NCI-H2081 (cell line): Measurements from ENCODE around the gene OR52E1.
"Not testable (repeated sequence)": the region's sequence is repeated elsewhere in the genome, so short reads cannot be mapped to it uniquely, and the experiment has no call there.

Experiments
- DNase-seq, 2 experiments: peaks; one replicate each; lab custom pipeline; 2025; lab: John Stamatoyannopoulos, UW

The OR52E1 gene

GRCh38 chr11:5069272-5069671, at the start of gene OR52E1:
Gene OR52E1, plus strand, starts transcription at chr11:5069572.
- DNase-seq = no peak

DNA sequence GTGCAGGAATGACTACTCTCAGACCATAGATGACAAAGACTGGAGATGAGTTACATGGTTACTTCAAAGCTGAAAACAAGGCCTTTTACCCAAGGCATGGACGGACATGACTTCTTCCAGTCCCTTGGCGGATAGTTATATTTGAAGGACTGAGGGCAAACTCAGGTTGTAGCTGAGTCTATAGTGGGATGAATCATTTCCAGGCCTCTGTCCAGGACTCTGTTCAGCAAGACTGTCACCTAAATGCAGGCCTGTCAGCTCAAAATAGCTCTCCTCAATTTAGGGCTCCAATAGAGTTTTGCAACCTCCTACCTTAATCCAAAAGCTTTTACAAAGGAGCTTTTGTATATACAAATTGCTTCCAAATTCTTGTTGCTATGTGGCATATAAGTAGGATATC, 47.4 kb upstream of the OR52E1 start:
- no peak for DNase-seq

DNA sequence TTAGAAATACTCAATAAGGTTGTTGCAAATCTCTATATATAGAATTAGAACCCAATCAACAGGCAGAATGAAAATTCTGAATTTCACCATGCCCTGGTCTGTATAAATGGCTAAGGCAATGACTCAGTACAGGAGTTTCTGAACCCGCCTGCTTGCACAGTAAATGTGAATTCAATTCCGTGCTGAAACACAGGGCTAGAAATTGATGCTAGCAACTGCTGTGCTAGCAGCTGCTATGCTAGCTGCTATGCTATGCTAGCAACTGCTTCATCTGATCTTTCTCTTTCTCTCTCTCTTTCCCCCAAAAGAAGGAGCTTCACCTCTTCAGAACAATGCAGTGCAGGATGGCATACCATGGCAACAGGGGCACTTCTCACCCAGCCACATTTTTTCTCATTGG, 32.7 kb upstream of the OR52E1 start:
- DNase-seq = no peak

GRCh38 chr11:5037926-5038325, 31.4 kb upstream of the OR52E1 start:
- no peak for DNase-seq

DNA sequence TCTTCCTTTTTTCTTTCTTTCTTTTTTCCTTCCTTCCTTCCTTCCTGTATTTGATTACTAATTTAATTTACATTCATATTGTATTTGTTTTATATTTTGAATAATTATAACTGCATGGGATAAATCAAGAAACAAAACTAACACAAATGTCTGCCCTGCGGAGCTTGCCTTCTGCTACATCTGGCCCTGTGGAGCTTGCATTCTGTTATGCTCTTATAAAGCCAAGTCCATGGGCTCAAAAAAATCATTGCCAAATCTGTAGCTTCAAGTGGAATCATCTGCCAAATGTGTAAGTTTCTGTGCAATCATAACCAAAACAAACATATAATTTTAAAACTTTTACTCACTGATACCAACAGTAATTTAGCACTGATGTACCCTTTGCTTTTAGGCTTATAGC, 31.0 kb upstream of the OR52E1 start:
- DNase-seq = no peak

- DNase-seq = no peak
These were observed 28.5 kb upstream of the OR52E1 start for GRCh38 chr11:5040876-5041275.

DNA sequence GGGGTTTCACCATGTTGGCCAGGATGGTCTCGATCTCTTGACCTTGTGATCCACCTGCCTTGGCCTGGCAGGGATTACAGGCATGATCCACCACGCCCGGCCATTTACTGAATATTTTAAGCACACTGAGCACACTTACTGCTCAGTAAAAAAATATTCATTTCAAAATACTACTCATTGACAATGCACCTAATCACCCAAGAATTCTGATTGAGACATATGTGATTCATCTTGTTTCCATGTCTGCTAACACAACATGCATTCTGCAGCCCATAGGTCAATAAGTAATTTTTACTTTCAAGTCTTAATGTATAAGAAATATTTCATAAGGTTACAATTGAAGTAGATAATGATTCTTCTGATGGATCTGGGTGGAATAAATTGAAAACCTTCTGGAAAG, 27.3 kb upstream of the OR52E1 start:
- no peak for DNase-seq

DNA sequence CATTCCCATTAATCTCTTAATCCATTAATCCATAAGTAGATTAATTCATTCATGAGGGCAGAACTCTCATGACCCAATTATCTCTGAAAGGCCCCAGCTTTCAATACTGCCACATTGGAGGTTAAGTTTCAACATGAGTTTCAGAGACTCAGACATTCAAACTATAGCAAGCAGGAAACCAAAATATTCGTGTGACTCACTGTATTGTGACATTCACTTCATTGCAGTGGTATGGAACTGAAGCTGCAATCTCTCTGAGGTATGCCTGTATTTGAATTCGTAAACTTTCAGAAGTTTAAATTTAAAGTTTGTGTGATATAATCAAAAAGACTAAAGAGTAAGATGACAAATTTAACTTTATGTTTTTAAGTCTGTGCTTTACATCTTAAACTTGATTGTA, 26.0 kb upstream of the OR52E1 start:
- DNase-seq = no peak

GRCh38 chr11:5046226-5046625, 23.1 kb upstream of the OR52E1 start, which contains the start of gene OR52J3:
Gene OR52J3, plus strand, starts transcription at chr11:5046526. Its CDS starts 0 bp downstream, at chr11:5046526.
- no peak for DNase-seq

DNA sequence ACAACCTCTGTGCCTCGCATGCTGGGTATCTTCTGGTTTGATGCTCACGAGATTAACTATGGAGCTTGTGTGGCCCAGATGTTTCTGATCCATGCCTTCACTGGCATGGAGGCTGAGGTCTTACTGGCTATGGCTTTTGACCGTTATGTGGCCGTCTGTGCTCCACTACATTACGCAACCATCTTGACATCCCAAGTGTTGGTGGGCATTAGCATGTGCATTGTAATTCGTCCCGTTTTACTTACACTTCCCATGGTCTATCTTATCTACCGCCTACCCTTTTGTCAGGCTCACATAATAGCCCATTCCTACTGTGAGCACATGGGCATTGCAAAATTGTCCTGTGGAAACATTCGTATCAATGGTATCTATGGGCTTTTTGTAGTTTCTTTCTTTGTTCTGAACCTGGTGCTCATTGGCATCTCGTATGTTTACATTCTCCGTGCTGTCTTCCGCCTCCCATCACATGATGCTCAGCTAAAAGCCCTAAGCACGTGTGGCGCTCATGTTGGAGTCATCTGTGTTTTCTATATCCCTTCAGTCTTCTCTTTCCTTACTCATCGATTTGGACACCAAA, 22.5 kb upstream of the OR52E1 start:
- DNase-seq = no peak

GRCh38 chr11:5058679-5059078, 10.7 kb upstream of the OR52E1 start:
- DNase-seq = not testable (repeated sequence)

DNA sequence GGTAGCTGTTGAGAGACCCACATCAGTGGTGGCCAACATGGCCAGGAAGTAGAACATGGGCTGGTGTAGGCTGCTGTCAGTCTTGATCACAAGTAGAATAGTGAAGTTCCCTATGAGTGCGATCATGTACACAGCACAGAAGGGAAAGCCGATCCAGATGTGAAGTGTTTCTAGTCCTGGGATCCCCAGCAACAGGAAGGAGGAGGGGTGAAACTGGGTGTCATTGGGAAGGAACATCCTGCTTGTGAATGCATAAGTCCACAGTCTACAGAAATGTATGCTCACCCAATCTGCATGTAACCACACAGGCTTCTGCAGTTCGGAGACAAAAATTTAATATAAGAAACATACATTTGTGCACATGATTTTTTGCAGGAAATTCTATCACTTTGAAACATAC, 10.0 kb upstream of the OR52E1 start, which contains the start of gene OR52E2:
OR52E2 (minus strand) TSS at position 237 of the 400 bp plus-strand sequence; CDS start at position 237, 0 bp downstream.
- no peak for DNase-seq

DNA sequence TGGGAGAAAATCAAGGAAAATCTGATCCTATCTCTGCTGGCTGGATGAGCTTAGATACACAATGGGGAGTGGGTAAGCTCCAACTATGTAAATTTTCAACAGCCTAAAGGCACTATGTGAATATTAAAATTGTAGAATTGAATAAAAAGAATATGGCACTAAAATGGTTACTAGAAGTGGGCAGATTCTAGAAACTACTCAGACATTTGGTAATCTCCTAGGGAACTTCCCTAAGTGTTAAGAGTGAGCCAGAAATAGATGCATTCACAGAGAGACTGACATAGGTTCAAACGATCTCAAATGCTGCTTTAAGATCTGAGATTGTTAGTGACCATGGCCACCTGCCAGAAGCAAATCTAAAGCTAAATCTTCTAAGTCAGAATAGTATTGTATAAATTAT, 4.3 kb upstream of the OR52E1 start:
- no peak for DNase-seq

- no peak for DNase-seq
These were observed 2.4 kb downstream of the OR52E1 start for GRCh38 chr11:5071799-5072198.

GRCh38 chr11:5081405-5081804, 12.0 kb downstream of the OR52E1 start:
- DNase-seq = no peak

GRCh38 chr11:5083602-5084001, 14.2 kb downstream of the OR52E1 start:
- DNase-seq = no peak

DNA sequence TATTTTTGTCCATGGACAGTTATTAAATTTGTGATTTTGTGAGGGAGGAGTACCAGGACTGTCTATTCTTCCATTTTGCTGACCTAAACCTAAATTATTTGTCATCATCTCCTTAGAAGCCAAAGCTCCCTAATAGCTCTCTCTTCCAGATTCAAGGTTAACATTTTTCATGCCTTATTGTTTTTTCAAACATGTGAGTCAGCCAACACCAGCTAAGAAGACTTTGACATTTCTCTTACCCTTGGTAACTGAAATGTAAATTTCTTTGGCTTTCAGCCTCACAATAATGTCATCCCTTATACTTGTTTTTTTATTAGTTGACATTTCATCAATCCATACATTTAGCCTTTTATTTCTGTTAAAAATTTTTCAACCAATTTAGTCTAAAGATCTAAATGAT, 19.2 kb downstream of the OR52E1 start:
- no peak for DNase-seq

- no peak for DNase-seq
These were observed 21.3 kb downstream of the OR52E1 start for GRCh38 chr11:5090668-5091067.

GRCh38 chr11:5092821-5093585, 23.6 kb downstream of the OR52E1 start:
- no peak for DNase-seq

- DNase-seq = no peak
These were observed 26.6 kb downstream of the OR52E1 start for GRCh38 chr11:5096011-5096410.

DNA sequence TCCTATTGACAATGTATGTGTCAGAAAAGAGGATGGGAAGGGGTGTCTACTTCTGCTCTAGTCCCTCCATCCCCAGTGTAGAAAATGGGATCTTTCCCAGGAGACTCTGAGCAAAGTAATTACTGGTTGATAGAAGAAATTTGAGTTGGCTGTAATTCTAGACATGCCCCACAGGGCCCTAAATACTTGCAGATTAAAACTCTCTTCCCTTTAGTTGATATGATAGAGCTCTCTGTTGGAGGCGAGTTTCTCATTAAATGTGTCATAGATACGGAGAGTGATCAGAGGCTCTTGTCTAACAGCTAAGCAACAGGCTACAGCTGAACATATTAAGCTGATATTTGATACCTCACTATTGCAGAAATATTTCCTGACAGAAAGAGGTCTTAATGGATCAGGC, 32.9 kb downstream of the OR52E1 start:
- DNase-seq = no peak

- DNase-seq = no peak
These were observed 33.7 kb downstream of the OR52E1 start for GRCh38 chr11:5103066-5103465.

- DNase-seq = no peak
These were observed 37.9 kb downstream of the OR52E1 start for GRCh38 chr11:5107285-5107684.

DNA sequence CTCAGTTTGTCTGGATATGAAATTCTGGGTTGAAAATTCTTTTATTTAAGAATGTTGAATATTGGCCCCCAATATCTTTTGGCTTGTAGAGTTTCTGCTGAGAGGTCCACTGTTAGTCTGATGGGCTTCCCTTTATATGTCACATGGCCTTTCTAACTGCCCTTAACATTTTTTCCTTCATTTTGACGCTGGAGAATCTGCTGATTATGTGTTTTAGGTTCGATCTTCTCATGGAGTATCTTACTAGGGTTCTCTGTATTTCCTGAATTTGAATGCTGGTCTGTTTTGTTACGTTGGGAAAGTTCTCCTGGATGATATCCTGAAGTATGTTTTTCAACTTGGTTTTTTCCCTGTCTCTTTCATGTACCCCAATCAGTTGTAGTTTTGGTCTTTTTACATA, 46.0 kb downstream of the OR52E1 start:
- no peak for DNase-seq
